Kidney tubule cell (primary cell): ENCODE data around the gene GAPDH.

Source experiments
- DNase-seq: peaks from one replicate; pipeline ENCODE4 v3.0.0-alpha.2; 2018; ENCODE audit warnings: low spot score

GAPDH gene

DNA sequence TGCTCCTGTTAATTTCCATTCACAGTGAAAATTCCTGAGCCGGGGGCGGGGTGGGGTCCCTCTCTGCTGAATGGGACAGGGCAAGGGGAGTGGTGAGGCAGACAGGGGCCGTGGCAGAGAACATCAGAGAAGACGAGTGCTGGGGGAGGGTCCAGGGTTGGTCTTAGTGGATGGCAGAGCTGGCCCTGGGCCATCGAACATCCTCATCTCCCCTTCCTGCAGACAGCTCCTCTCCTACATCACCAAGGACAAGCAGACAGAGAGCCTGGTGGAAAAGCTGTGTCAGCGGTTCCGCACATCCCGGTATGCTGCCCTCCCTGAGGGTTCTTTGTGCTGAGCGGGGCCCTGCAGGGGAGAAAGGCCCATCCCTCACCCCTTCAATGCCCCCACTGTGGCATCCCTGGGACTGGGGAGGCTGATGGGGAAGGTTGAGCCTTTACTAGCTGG is 5.0 kb upstream of the GAPDH start:
- no peak for DNase-seq

DNA sequence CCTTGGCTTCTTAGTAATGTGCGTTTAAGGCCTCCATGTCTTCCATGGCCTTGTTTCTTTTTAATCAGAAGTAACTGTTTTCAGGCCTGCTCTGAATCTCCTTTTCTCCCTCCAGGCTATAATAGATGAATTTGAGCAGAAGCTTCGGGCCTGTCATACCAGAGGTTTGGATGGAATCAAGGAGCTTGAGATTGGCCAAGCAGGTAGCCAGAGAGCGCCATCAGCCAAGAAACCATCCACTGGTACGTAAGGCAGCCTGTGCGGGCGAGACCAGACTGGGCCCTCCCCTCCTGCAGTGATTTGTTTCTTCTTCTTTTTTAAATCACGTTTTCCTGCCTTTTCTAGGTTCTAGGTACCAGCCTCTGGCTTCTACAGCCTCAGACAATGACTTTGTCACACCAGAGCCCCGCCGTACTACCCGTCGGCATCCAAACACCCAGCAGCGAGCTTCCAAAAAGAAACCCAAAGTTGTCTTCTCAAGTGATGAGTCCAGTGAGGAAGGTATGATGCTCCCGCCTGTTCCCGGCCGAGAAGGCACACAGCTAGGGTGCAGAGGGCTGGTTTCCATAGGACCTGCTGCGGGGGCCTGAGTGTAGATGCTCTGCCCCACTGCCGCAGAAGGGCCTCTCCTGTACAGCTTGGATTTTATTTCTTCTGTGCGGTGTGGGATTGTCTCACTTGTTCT is 3.6 kb upstream of the GAPDH start:
- DNase-seq = no peak

DNA sequence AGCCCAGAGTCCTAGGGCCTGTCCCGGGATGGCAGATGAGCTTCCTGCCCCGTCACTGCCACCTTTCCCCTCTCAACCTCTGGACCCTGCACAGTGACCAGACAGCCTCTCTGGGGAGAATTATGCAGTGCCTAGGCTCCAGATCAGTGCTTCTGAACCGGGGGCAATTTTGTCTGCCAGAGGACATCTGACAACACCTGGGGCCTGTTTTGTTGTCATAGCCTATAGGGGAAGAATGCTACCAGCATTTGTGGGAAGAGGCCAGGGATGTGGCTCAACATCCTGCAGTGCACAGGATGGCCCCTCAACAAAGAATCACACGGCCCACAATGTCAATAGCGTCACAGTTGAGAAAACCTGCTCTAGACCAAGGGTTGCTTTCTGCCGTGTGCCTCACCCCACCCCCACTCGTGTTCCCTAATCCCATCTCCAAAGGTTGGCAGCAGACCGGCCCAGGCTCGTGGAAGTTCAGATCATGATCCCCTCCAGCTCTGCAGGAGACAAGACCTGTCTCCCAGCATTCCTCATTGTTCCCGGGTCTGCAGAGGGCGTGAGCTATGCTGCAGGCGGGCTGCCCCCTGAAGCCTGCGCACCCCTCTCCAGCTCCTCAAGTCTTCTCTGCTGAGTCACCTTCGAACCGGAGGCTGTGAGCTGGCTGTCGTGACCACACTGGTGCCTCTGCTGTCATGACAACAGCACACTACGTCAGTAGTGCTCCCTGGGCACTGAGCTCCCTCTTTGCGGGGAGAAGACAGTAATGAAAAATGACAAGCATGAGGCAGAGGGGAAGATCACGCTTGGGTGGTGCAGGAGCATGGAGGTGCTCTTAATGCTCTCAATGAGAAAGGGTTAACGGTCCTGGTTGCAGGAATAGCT is 2.0 kb upstream of the GAPDH start:
- DNase-seq = peak; percentile 99

DNA sequence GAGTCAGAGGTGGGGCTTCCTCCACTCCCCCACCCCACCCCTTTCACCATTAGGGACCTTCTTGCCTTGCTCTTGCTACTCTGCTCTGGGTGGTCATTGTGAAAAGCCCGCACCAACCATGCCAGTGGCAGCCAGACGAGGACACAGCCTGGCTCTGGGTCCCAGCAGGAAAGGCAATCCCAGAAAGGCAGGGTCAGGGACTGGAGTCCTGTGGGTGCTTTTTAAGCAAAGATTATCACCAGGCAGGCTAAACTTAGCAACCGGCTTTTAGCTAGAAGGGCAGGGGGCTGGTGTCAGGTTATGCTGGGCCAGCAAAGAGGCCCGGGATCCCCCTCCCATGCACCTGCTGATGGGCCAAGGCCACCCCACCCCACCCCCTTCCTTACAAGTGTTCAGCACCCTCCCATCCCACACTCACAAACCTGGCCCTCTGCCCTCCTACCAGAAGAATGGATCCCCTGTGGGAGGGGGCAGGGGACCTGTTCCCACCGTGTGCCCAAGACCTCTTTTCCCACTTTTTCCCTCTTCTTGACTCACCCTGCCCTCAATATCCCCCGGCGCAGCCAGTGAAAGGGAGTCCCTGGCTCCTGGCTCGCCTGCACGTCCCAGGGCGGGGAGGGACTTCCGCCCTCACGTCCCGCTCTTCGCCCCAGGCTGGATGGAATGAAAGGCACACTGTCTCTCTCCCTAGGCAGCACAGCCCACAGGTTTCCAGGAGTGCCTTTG is 1.2 kb upstream of the GAPDH start:
- peak; percentile 90 for DNase-seq

DNA sequence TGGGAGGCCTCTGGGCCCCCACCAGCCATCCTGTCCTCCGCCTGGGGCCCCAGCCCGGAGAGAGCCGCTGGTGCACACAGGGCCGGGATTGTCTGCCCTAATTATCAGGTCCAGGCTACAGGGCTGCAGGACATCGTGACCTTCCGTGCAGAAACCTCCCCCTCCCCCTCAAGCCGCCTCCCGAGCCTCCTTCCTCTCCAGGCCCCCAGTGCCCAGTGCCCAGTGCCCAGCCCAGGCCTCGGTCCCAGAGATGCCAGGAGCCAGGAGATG is 729 bp upstream of the GAPDH start:
- DNase-seq = no peak

DNA sequence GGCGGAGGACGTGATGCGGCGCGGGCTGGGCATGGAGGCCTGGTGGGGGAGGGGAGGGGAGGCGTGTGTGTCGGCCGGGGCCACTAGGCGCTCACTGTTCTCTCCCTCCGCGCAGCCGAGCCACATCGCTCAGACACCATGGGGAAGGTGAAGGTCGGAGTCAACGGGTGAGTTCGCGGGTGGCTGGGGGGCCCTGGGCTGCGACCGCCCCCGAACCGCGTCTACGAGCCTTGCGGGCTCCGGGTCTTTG is 303 bp downstream of the GAPDH start:
- DNase-seq = no peak

DNA sequence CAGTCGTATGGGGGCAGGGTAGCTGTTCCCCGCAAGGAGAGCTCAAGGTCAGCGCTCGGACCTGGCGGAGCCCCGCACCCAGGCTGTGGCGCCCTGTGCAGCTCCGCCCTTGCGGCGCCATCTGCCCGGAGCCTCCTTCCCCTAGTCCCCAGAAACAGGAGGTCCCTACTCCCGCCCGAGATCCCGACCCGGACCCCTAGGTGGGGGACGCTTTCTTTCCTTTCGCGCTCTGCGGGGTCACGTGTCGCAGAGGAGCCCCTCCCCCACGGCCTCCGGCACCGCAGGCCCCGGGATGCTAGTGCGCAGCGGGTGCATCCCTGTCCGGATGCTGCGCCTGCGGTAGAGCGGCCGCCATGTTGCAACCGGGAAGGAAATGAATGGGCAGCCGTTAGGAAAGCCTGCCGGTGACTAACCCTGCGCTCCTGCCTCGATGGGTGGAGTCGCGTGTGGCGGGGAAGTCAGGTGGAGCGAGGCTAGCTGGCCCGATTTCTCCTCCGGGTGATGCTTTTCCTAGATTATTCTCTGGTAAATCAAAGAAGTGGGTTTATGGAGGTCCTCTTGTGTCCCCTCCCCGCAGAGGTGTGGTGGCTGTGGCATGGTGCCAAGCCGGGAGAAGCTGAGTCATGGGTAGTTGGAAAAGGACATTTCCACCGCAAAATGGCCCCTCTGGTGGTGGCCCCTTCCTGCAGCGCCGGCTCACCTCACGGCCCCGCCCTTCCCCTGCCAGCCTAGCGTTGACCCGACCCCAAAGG is 804 bp downstream of the GAPDH start:
- DNase-seq = peak; percentile 84

DNA sequence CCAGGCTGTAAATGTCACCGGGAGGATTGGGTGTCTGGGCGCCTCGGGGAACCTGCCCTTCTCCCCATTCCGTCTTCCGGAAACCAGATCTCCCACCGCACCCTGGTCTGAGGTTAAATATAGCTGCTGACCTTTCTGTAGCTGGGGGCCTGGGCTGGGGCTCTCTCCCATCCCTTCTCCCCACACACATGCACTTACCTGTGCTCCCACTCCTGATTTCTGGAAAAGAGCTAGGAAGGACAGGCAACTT is 1.3 kb downstream of the GAPDH start:
- DNase-seq = no peak

DNA sequence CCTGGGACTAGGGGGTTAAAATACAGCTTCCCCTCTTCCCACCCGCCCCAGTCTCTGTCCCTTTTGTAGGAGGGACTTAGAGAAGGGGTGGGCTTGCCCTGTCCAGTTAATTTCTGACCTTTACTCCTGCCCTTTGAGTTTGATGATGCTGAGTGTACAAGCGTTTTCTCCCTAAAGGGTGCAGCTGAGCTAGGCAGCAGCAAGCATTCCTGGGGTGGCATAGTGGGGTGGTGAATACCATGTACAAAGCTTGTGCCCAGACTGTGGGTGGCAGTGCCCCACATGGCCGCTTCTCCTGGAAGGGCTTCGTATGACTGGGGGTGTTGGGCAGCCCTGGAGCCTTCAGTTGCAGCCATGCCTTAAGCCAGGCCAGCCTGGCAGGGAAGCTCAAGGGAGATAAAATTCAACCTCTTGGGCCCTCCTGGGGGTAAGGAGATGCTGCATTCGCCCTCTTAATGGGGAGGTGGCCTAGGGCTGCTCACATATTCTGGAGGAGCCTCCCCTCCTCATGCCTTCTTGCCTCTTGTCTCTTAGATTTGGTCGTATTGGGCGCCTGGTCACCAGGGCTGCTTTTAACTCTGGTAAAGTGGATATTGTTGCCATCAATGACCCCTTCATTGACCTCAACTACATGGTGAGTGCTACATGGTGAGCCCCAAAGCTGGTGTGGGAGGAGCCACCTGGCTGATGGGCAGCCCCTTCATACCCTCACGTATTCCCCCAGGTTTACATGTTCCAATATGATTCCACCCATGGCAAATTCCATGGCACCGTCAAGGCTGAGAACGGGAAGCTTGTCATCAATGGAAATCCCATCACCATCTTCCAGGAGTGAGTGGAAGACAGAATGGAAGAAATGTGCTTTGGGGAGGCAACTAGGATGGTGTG is 1.9 kb downstream of the GAPDH start:
- DNase-seq = peak; percentile 33

DNA sequence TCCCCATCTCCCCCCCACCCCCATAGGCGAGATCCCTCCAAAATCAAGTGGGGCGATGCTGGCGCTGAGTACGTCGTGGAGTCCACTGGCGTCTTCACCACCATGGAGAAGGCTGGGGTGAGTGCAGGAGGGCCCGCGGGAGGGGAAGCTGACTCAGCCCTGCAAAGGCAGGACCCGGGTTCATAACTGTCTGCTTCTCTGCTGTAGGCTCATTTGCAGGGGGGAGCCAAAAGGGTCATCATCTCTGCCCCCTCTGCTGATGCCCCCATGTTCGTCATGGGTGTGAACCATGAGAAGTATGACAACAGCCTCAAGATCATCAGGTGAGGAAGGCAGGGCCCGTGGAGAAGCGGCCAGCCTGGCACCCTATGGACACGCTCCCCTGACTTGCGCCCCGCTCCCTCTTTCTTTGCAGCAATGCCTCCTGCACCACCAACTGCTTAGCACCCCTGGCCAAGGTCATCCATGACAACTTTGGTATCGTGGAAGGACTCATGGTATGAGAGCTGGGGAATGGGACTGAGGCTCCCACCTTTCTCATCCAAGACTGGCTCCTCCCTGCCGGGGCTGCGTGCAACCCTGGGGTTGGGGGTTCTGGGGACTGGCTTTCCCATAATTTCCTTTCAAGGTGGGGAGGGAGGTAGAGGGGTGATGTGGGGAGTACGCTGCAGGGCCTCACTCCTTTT is 2.7 kb downstream of the GAPDH start:
- peak; percentile 30 for DNase-seq

DNA sequence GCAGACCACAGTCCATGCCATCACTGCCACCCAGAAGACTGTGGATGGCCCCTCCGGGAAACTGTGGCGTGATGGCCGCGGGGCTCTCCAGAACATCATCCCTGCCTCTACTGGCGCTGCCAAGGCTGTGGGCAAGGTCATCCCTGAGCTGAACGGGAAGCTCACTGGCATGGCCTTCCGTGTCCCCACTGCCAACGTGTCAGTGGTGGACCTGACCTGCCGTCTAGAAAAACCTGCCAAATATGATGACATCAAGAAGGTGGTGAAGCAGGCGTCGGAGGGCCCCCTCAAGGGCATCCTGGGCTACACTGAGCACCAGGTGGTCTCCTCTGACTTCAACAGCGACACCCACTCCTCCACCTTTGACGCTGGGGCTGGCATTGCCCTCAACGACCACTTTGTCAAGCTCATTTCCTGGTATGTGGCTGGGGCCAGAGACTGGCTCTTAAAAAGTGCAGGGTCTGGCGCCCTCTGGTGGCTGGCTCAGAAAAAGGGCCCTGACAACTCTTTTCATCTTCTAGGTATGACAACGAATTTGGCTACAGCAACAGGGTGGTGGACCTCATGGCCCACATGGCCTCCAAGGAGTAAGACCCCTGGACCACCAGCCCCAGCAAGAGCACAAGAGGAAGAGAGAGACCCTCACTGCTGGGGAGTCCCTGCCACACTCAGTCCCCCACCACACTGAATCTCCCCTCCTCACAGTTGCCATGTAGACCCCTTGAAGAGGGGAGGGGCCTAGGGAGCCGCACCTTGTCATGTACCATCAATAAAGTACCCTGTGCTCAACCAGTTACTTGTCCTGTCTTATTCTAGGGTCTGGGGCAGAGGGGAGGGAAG is 3.5 kb downstream of the GAPDH start:
- peak; percentile 82 for DNase-seq

DNA sequence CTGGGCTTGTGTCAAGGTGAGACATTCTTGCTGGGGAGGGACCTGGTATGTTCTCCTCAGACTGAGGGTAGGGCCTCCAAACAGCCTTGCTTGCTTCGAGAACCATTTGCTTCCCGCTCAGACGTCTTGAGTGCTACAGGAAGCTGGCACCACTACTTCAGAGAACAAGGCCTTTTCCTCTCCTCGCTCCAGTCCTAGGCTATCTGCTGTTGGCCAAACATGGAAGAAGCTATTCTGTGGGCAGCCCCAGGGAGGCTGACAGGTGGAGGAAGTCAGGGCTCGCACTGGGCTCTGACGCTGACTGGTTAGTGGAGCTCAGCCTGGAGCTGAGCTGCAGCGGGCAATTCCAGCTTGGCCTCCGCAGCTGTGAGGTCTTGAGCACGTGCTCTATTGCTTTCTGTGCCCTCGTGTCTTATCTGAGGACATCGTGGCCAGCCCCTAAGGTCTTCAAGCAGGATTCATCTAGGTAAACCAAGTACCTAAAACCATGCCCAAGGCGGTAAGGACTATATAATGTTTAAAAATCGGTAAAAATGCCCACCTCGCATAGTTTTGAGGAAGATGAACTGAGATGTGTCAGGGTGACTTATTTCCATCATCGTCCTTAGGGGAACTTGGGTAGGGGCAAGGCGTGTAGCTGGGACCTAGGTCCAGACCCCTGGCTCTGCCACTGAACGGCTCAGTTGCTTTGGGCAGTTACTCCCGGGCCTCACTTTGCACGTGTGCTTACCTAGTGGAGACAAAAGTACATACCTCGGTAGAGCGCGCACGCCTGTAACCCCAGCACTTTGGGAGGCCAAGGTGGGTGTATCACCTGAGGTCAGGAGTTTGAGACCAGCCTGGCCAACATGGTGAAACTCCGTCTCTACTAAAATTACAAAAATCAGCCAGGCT is 4.3 kb downstream of the GAPDH start:
- DNase-seq = peak; percentile 71

DNA sequence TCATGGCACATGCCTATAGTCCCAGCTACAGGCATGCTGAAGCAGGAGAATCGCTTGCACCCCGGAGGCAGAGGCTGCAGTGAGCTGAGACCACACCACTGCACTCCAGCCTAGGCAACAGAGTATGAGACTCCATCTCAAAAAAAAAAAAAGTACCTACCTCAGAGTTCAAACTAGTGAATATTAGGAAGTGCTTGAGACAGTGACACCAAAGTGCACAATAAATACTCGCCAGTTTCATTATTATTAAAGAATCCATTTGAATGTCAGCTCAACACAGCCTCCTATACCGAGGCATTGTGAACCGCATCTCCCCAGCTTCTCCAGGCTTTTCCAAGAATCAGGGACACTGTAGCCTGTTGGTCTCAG is 5.0 kb downstream of the GAPDH start:
- peak; percentile 55 for DNase-seq

DNA sequence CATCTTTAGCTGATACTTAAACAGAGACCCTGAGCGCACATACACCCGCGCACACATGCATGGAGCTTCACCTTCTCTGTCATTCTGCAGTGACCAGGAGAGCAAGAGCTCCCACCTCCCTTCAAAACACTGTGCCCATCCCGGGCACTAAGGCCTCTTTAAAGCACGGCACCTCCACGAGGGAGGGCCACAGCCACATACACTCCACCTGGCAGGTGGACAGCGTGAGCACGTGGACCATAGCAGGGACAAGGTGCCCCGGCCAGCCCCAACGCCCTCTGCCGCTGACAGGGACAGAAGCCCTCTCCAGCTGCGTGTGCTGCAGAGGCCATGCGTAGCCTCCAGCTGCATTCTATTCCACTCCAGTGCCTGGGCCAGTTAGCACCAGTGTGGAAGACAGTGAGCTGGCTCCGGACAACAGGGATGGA is 5.4 kb downstream of the GAPDH start:
- DNase-seq = no peak

DNA sequence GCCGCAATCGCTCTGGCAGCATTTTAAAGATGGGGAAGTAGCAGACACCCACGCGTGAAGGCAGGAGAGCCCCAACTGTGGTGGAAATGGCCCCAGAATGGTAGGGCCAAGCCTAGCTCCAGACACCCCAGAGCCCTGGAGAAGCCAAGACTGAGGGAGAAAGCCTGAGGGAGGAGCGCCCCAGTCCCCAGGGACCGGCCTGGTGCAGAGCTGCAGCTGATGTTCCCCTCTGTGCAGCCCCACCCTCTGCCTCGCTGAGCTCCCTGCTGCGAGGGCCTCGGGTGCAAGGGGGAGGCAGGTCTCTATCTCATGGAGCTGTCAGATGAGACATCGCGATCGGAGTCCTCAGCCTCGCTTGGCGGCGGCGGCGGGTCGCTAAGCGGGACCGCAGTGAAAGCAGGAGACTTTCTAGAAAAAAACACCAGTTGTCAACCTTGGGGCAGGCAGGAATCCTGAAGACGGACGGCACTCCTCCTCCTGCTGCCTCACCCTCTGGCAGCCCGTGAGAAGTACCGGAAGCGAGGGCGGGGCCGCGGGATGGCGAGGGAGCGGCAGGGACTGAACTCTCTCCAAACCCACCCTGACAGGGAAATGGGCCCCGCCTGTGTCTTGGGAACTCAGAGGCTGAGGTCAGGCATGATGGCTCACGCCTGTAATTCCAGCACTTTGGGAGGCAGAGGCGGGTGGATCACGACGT is 6.0 kb downstream of the GAPDH start:
- peak; percentile 81 for DNase-seq

DNA sequence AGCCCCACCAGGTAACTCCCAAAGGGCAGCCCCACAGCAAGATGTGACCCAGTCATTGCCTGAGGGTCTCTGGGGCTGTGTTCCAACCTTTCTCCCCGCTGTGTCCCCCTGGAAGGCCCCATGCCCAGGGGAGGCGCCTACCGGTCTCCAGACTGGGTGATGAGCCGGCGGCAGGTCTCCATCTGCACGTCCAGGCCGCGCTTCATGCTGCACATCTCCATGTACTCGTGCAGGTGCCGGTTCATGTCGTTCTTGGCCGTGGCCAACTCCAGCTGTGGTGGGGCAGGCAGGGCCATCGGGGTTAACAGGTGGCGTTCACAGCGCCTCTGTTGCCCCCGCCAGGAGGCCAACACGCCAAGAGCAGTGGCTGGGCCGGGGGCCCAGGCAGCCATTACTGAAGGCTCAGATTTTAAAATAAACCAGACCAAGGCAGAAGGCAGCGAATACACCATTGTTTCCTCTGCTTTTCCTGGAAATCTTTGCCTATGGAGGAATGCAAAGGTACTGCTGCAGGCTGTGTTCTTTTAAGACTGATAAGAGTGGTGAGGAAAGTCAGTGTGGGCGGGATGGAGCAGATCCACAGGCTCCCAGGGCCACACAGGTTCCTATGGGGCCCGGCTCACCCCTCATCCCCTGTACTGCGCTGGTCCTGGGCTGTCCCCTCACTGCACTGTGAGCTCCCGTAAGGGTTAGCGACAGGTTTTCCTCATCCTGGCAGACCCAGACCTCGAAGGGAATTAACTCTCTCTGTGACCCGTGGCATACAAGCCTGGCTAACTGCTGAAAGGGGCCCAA is 7.3 kb downstream of the GAPDH start:
- no peak for DNase-seq

DNA sequence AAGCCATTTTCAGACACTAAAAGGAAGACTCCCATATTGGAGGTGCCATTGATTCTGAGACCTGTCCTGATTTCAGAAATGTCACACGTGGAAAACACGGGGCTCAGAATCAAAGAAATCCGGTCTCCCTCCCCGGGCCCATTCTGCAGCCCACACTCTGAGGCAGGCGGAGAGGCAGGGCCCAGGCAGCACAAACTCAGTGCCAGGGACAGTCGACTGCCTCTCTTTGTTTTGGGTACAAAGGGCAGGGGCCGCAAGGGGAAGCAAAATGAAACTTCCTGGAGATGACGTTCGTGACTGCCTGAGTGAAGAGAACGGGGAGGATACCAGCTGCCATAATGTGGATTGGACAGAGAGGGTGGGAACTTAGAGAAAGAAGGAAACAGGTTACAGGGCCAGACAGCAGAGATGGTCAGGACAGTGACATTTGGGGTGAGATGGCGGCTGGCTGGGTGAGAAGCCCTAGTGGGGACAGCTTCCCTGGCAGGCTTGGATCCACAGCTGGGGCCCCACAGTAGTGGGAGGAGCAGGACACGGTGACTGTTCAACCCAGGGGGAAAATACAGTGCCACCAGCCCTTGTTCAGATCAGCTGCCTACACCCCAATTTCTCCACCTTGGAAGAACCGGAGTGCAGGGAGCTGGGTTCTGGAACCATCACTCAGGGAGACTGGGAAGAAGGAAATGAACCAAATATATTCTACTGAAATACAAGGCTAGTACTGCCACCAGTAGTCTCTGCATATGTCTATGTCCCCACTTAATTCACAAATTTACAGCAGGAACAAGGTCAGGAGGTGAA is 8.1 kb downstream of the GAPDH start:
- DNase-seq = peak; percentile 19
